ENCODE measurements around the gene TCP10L. TPM values are rescaled to one million over a fixed set of nuclear protein-coding genes. Genes with fewer than 3 reads are reported as not detected.
"Not testable (repeated sequence)": the region's sequence is repeated elsewhere in the genome, so short reads cannot be mapped to it uniquely, and the experiment has no call there.

Gene TCP10L, protein sequence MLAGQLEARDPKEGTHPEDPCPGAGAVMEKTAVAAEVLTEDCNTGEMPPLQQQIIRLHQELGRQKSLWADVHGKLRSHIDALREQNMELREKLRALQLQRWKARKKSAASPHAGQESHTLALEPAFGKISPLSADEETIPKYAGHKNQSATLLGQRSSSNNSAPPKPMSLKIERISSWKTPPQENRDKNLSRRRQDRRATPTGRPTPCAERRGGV
- 3.1 TPM in 1 of 2 replicates, not detected in the other for total RNA-seq (2014; rRNA removed; shearing (Covaris generic))

DNA sequence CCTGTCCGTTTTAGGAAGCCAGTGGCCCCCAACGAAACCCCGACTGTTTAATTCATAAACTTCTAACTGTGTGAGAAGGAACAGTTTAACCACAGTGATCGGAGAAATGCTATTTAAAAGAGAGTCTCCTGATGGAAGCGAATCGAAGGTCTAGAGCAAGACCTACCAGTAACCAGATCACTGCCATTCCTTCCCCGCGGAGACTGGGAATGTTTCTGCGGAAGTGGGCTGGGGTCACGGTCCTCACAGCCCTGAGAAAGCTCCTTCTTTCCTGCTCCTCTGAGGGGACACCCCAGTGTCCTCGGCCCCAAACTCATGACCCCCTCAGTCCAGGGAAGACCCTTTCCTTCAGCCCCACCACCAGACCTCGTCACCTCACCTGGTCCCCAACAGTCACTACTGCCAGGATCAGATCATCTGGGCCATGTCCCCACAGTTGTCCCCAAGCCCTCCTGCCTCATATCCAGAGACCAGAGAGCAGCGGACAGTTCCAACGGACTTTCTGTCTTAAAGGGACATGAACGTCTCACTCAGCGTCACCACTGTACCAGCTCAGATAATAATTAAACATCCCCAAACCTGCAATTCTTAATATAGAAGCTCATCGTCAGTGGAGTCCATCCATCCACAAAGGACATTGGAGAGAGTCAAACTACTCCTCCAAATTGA lies at the start of gene TCP10L:
TCP10L (minus strand) TSS at position 482 of the 669 bp plus-strand sequence. CDS start 1,219 bp downstream, outside the sequence.
- Histone ChIP-seq H3K4me3 (ENCODE audit: insufficient read depth, low read depth, low read length) (no peak within 1 kb of the TSS), H3K27me3 (ENCODE audit: control insufficient read depth, insufficient read depth, low read length) (no peaks in the 10 kb centered on the region), H3K36me3 (replicated peaks; ENCODE audit: control insufficient read depth, insufficient read depth, low read length) (no peaks in the 10 kb centered on the region)
- DNase-seq, result no peak

DNA sequence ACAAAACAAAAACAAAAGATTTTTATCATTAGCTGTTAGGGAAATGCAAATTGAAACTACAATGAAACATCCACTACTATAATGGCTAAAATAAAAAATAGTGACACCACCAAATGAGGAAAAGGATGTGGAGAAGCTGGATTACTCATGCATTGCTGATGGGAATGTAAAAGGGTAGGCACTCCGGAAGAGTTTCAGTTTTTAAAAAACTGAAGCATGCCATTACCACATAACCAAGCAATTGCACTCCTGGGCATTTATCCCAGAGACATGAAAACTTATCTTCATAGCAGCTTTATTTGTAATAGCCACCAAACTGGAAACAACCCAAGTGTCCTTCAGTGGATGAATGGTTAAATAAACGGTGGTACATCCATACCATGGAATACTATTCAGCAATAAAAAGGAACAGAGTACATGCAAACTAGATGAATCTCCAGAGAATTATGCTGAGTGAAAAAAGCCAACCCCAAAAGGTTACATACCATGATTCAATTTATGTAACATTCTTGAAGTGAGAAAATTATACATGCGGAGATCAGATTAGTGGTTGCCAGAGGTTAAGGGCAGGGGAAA lies 41.4 kb upstream of the TCP10L start:
- Histone ChIP-seq H3K36me3 (replicated peaks; ENCODE audit: control insufficient read depth, insufficient read depth, low read length) (no peaks in the 10 kb centered on the region), H3K4me3 (ENCODE audit: insufficient read depth, low read depth, low read length) (no peak overlapping the region)
- DNase-seq, result no peak

DNA sequence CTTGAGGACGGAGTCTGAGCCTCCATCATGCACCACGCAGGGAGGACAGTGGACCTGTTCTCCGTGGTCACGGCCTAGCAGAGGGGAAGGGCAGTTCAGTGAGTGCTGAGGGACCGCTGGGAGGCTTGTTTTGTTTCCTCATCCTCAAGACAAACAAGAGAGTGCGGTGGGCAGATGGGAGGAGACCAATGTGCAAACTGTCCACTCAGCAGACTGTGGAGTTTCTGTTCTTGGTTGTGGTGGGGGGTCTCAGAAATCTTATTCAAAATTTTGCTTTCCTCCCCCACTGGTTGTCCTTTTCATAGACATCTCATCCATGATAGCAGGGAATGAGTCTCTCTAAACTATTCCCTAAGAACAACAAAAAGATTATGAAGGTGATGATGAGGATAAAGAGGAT lies 32.9 kb upstream of the TCP10L start:
- not testable (repeated sequence) for H3K27me3 ChIP-seq (ENCODE audit: control insufficient read depth, insufficient read depth, low read length); H3K36me3 ChIP-seq (replicated peaks; ENCODE audit: control insufficient read depth, insufficient read depth, low read length); DNase-seq; H3K4me3 ChIP-seq (ENCODE audit: insufficient read depth, low read depth, low read length)

More for the DNA sequence above, 41.4 kb upstream of the TCP10L start:
- H3K27me3 ChIP-seq (ENCODE audit: control insufficient read depth, insufficient read depth, low read length), result no peaks in the 10 kb centered on the region

DNA sequence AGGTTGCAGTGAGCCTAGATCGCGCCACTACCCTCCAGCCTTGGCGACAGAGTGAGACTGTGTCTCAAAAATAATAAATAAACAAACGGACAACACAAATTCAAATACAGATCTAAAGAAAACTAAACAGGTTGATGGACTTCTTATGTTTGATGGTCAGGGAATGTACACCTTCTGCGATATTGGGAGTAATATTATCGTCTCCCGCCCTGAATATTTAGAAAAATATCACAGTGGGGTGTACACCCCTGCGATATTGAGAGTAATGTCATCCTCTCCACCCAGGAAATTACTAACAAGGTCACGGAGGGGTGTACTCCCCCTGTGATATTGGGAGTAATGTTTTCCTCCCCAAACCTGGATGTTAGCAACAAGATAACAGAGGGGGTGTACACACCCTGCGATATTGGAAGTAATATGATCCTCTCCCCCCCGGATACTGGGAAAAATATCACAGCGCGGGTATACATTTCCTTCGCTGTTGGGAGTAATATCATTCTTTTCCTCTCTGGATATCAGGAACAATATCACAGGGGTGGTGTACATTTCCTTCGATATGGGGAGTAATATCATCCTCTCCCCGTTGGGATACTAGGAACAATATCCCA lies 28.2 kb upstream of the TCP10L start:
- no peak for DNase-seq
- Histone ChIP-seq H3K4me3 (ENCODE audit: insufficient read depth, low read depth, low read length) (peak overlapping the region; percentile 92; the same call in 1 of the 2 replicates), H3K36me3 (replicated peaks; ENCODE audit: control insufficient read depth, insufficient read depth, low read length) (no peaks in the 10 kb centered on the region), H3K27me3 (ENCODE audit: control insufficient read depth, insufficient read depth, low read length) (no peaks in the 10 kb centered on the region)

DNA sequence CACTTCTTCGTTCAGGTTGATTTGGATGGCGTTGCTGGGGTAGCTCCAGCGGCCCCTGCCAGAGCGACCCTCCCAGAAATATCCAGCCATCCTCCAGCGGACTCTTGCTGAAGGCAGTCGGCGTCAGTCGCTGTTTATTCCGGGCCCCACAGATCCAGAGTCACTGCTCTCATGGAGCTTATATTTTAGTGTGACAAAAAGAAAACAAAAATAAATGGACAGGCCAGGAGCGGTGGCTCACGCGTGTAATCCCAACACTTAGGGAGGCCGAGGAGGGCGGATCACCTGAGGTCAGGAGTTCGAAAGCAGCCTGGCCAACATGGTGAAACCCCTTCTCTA lies 27.6 kb upstream of the TCP10L start:
- Histone ChIP-seq H3K36me3 (replicated peaks; ENCODE audit: control insufficient read depth, insufficient read depth, low read length) (no peaks in the 10 kb centered on the region), H3K4me3 (ENCODE audit: insufficient read depth, low read depth, low read length) (peak overlapping the region; percentile 92), H3K27me3 (ENCODE audit: control insufficient read depth, insufficient read depth, low read length) (no peaks in the 10 kb centered on the region)
- DNase-seq, result no peak

DNA sequence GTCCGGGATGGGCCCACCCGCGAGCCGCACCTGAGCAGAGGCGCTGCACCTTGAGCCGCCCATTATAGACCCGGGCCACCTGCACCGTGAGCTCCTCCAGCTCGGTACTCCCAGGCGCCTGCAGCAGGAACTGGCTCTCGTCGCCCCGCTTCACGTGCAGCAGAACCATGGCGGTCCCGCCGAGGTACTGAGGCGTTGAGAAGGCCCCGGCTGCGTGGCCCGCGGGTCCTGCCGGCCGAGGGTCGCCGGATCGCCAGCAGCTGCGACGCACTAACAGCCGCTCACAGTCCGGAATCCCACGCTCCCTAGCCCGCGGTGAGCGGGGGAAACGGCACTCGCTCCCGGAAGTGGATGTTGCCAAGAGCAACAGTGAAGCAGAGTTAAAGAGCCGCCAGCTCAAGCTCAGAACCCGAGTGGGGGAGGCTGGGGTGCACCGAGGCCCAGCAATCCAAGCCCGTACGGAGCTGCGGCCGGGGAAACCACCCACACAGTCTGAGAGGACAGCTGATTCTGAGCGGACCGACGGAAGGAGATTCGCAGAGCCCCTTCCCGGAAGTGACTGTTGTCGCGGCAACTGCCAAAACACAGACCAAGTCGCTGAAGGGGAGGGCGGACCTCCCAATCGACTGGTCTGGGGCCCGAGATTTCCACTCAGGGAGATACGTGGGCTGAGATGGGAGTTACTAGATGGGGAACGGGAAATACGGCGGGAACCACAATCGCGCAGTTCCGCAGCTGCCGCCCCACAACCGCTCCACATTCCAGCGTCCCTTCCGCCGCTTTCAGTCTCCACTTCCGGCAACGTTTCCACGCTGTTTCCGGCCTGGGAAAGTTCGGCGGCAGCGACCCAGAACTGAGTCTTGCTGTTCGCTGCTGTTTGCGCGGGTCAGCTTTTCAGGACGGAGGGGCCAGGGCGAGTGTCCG lies 27.0 kb upstream of the TCP10L start, which contains the start of gene CFAP298:
CFAP298 (minus strand) TSS at position 303 of the 924 bp plus-strand sequence; CDS start at position 169, 134 bp downstream.
- Histone ChIP-seq H3K36me3 (replicated peaks; ENCODE audit: control insufficient read depth, insufficient read depth, low read length) (peaks cover 2% of the 10 kb centered on the region; the same call in 1 of the 2 replicates), H3K27me3 (ENCODE audit: control insufficient read depth, insufficient read depth, low read length) (no peaks in the 10 kb centered on the region), H3K4me3 (ENCODE audit: insufficient read depth, low read depth, low read length) (peak within 1 kb of the TSS; percentile 92)
- DNase-seq, result peak; percentile 84

DNA sequence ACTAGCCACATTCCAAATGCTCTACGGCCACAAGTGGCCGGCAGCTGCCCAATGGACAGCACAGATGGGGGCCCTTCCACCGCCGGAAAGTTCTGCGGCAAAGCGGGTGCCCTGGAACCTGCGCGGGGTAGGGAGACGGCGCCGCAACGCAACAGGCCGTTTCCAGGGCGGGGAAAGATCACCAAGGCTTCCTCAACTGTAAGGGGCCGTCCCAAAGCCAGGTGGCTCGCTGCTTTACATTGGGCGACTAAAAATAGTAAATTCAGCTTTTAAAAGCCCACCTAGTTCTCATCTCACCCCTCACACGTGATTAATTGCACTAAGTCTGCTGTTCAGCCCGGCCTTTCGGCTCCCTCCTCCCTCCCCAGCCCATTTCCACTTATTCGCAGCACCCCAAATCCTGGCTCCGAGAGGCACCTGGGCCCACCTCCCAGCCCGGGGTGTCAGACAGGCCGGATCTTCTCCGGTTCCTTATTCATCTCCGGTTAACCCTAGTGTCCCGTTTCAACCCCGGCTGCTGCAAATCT lies 26.2 kb upstream of the TCP10L start:
- DNase-seq, result peak; percentile 57

DNA sequence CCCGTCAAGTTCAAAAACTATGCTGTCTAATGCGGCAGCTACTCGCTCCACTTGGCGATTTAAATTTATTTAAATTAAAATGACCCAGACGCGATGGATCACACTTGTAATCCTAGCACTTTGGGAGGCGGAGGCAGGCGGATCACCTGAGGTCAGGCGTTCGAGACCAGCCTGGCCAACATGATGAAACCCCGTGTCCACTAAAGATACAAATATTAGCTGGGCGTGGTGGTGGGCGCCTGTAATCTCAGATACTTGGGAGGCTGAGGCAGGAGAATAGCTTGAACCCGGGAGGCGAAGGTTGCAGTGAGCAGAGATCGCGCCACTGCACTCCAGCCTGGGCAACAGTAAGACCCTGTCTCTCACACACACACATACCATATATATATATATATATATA lies 25.6 kb upstream of the TCP10L start:
- not testable (repeated sequence) for DNase-seq; H3K4me3 ChIP-seq (ENCODE audit: insufficient read depth, low read depth, low read length); H3K27me3 ChIP-seq (ENCODE audit: control insufficient read depth, insufficient read depth, low read length); H3K36me3 ChIP-seq (replicated peaks; ENCODE audit: control insufficient read depth, insufficient read depth, low read length)

More for the DNA sequence above, 26.2 kb upstream of the TCP10L start:
- H3K36me3 ChIP-seq (replicated peaks; ENCODE audit: control insufficient read depth, insufficient read depth, low read length), result peaks cover 5% of the 10 kb centered on the region
- H3K27me3 ChIP-seq (ENCODE audit: control insufficient read depth, insufficient read depth, low read length), result no peaks in the 10 kb centered on the region
- H3K4me3 ChIP-seq (ENCODE audit: insufficient read depth, low read depth, low read length), result peak overlapping the region; percentile 92

DNA sequence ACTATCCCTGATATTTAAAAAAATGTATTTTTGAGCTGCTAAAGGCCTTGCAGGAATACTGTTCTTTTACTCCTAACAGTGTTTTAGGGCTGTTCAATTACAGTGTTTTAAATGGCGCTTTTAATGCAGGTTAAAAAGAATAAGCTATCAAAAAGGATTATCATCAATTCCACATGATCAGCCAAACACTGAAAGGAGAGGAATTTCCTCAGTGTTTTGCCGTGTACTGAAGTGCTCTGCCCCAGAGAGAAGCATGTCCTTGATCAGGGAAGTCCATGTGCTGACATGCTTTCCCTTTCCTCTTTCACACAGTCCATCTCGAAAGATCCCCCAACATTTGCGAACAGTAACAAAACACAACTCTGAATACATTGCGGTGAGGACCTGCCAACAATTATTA lies 23.5 kb upstream of the TCP10L start:
- Histone ChIP-seq H3K4me3 (ENCODE audit: insufficient read depth, low read depth, low read length) (no peak overlapping the region), H3K36me3 (replicated peaks; ENCODE audit: control insufficient read depth, insufficient read depth, low read length) (peaks cover 9% of the 10 kb centered on the region), H3K27me3 (ENCODE audit: control insufficient read depth, insufficient read depth, low read length) (no peaks in the 10 kb centered on the region)
- DNase-seq, result no peak

DNA sequence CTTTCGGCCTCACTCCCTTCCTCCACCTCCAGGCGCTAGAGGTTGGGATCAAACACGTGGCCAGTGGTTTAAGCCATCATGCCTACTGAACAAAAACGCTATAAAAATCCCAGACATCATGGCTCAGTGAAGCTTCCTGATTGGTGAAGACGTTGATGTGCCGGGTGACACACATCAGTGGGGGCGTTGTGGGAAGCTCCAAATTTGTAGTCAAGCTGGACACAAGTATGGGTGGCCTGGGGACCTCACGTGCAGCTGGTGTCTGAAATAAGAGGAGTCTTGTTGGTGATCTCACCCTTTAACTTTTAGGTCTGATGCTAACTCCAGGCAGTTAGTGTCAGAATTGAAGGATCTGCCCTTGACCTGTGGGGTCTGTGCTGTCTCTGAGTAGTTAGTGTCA lies 20.1 kb upstream of the TCP10L start:
- Histone ChIP-seq H3K27me3 (ENCODE audit: control insufficient read depth, insufficient read depth, low read length) (no peaks in the 10 kb centered on the region), H3K36me3 (replicated peaks; ENCODE audit: control insufficient read depth, insufficient read depth, low read length) (peaks cover 20% of the 10 kb centered on the region), H3K4me3 (ENCODE audit: insufficient read depth, low read depth, low read length) (no peak overlapping the region)
- DNase-seq, result no peak

DNA sequence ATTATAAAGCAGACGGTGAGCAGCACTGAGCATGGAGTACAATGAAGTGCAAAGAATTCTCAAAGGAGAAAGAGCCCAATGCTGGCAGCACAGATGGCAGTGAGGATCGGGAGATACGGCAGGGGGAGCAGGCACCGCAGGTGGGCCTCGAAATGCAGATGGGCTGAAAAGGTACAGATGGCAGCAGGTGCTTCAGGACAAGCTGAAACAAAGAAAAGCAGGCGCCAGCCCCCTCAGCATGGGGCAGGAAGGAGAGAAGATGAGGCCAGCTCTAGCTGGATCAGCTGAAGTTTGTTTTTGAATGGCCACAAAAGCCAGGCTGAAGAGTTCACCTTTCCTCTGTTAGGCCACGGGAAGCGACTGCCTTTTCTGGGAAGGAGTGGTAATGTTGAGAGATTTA lies 19.1 kb upstream of the TCP10L start:
- Histone ChIP-seq H3K4me3 (ENCODE audit: insufficient read depth, low read depth, low read length) (no peak overlapping the region), H3K36me3 (replicated peaks; ENCODE audit: control insufficient read depth, insufficient read depth, low read length) (peaks cover 22% of the 10 kb centered on the region), H3K27me3 (ENCODE audit: control insufficient read depth, insufficient read depth, low read length) (no peaks in the 10 kb centered on the region)
- peak; percentile 85 for DNase-seq

DNA sequence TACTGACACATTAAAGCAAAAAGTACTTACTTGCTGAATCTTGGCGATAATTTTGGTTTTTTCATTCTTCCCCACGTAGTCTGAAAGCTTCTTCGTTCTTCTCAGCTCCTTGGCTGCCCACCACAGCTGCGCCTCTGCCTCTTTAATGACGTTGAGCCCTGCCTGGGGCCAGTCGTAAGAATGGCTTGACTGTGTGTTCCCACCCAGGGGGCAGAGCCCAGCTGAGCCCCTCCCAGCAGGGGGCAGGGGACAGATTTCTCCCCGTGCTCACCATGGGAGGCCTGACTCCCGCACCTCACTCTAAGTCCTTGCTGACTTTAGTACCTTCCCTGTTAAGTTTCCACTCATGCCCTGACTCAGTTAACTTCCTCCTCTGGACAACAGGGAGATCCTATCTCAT lies 17.8 kb upstream of the TCP10L start:
- Histone ChIP-seq H3K36me3 (replicated peaks; ENCODE audit: control insufficient read depth, insufficient read depth, low read length) (peaks cover 22% of the 10 kb centered on the region), H3K4me3 (ENCODE audit: insufficient read depth, low read depth, low read length) (no peak overlapping the region), H3K27me3 (ENCODE audit: control insufficient read depth, insufficient read depth, low read length) (no peaks in the 10 kb centered on the region)
- peak; percentile 20 for DNase-seq

DNA sequence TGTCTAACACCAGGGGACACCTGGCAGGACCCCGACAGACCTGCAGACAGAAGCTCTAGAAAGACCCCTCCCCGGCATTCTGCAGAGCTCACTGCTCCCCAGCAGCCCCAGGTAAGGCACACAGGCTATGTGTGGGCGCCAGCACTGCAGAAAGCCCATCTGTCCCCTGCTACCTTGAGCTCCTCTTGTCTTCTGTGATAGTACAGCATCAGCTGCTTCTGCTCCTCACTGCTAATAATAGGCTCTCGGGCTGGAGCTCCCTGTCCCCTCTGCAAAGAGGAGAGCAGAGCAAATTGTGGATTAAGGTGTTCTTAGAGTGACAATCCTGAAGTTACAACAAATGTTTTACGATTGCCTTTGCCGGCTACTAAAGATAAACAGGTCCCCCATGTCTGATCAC lies 16.8 kb upstream of the TCP10L start:
- no peak for DNase-seq
- H3K36me3 ChIP-seq (replicated peaks; ENCODE audit: control insufficient read depth, insufficient read depth, low read length), result peaks cover 20% of the 10 kb centered on the region
- H3K4me3 ChIP-seq (ENCODE audit: insufficient read depth, low read depth, low read length), result no peak overlapping the region
- no peaks in the 10 kb centered on the region for H3K27me3 ChIP-seq (ENCODE audit: control insufficient read depth, insufficient read depth, low read length)

DNA sequence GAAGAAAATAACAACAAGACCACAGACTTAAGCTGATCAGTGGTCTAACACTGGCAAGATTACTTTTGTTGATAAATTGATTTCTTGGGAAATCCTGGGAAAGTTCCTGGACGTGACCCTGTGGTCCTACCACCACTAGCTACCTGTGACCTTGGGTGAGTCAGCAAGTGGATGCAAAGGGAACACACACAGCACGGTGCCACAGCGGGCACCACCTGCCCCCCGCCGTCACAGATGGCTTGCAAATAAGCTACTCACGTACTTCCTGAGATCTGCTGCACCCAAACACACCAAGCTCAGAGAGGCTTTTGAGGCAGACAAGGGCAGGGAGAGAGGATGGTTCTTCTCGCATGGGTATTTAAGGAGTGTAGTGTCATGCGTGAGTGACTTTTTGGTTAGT lies 14.2 kb upstream of the TCP10L start:
- no peak overlapping the region for H3K4me3 ChIP-seq (ENCODE audit: insufficient read depth, low read depth, low read length)

More for the DNA sequence above, 14.2 kb upstream of the TCP10L start:
- DNase-seq, result no peak
- no peaks in the 10 kb centered on the region for H3K27me3 ChIP-seq (ENCODE audit: control insufficient read depth, insufficient read depth, low read length)
- peaks cover 13% of the 10 kb centered on the region for H3K36me3 ChIP-seq (replicated peaks; ENCODE audit: control insufficient read depth, insufficient read depth, low read length)
